ENCODE measurements around the gene VIPR2.

- TF ChIP-seq CTCF (IDR thresholded peaks at IDR 0.05) (no peak), POLR2A (IDR thresholded peaks at IDR 0.05) (no peak)
Measured at GRCh38 chr7:159119026-159119741, 25.5 kb downstream of the VIPR2 start.
